ENCODE results near the gene TXNDC2. TPM values are rescaled to one million over a fixed set of nuclear protein-coding genes. Genes with fewer than 3 reads are reported as not detected.

Gene TXNDC2
- total and polyA plus RNA-seq, 3 donors from 2014 or later: 15.3 to 212 (median 30.5) TPM

GRCh38 chr18:9925795-9926194 is 40.0 kb downstream of the TXNDC2 start:
- WGBS, 2 donors: 71 to 76% methylated on average over 4 of the region's 4 CpGs
- no peak for DNase-seq
- TF ChIP-seq POLR2A (IDR thresholded peaks at IDR 0.05): no peak
- TF ChIP-seq CTCF (IDR thresholded peaks at IDR 0.05): no peak
- H3K36me3 ChIP-seq (ENCODE audit: low read depth, missing control alignments): no peaks in the 10 kb centered on the region
- no peaks in the 10 kb centered on the region for H3K27me3 ChIP-seq
- intact Hi-C loops (cut with DNase I; ENCODE audit: low total_unique reads): no loop called here
- H3K4me1 ChIP-seq: peaks cover 30% of the 10 kb centered on the region
- no peak overlapping the region for H3K4me3 ChIP-seq
- H3K9me3 ChIP-seq: no peaks in the 10 kb centered on the region
- no peak overlapping the region for H3K27ac ChIP-seq

- no peak for TF ChIP-seq CTCF (IDR thresholded peaks at IDR 0.05)
- TF ChIP-seq POLR2A (IDR thresholded peaks at IDR 0.05): no peak
- H3K4me1 ChIP-seq: peaks cover 30% of the 10 kb centered on the region
- intact Hi-C loops (cut with DNase I; ENCODE audit: low total_unique reads): no loop called here
- 81 to 93% methylated on average over 2 of the region's 2 CpGs for WGBS, 2 donors
- DNase-seq: no peak
- no peak overlapping the region for H3K4me3 ChIP-seq
- no peaks in the 10 kb centered on the region for H3K9me3 ChIP-seq
- no peak overlapping the region for H3K27ac ChIP-seq
- H3K27me3 ChIP-seq: no peaks in the 10 kb centered on the region
- H3K36me3 ChIP-seq (ENCODE audit: low read depth, missing control alignments): no peaks in the 10 kb centered on the region
Measured at GRCh38 chr18:9926223-9926894, 40.6 kb downstream of the TXNDC2 start.

GRCh38 chr18:9926977-9927376 is 41.2 kb downstream of the TXNDC2 start:
- intact Hi-C loops (cut with DNase I; ENCODE audit: low total_unique reads): no loop called here
- H3K36me3 ChIP-seq (ENCODE audit: low read depth, missing control alignments): no peaks in the 10 kb centered on the region
- no peak for TF ChIP-seq POLR2A (IDR thresholded peaks at IDR 0.05)
- no peak for TF ChIP-seq CTCF (IDR thresholded peaks at IDR 0.05)
- H3K4me1 ChIP-seq: peaks cover 32% of the 10 kb centered on the region
- WGBS, 2 donors: 59 to 64% methylated on average over 1 of the region's 1 CpG
- no peak for DNase-seq
- no peaks in the 10 kb centered on the region for H3K9me3 ChIP-seq
- H3K4me3 ChIP-seq: no peak overlapping the region
- no peaks in the 10 kb centered on the region for H3K27me3 ChIP-seq
- H3K27ac ChIP-seq: no peak overlapping the region

- intact Hi-C loops (cut with DNase I; ENCODE audit: low total_unique reads): no loop called here
- Histone ChIP-seq H3K27ac (no peak overlapping the region), H3K4me3 (no peak overlapping the region), H3K9me3 (no peaks in the 10 kb centered on the region), H3K36me3 (ENCODE audit: low read depth, missing control alignments) (no peaks in the 10 kb centered on the region), H3K27me3 (no peaks in the 10 kb centered on the region), H3K4me1 (peaks cover 35% of the 10 kb centered on the region)
- no peak for DNase-seq
- WGBS, 2 donors: 73 to 90% methylated on average over 2 of the region's 2 CpGs
- TF ChIP-seq POLR2A (IDR thresholded peaks at IDR 0.05) (no peak), CTCF (IDR thresholded peaks at IDR 0.05) (no peak)
Measured at GRCh38 chr18:9927392-9928063, 41.8 kb downstream of the TXNDC2 start.
